GM20431 (cell line): ENCODE results near the gene BCL7C.
"Not testable (repeated sequence)": the region's sequence is repeated elsewhere in the genome, so short reads cannot be mapped to it uniquely, and the experiment has no call there.

Experiments used
- in situ Hi-C: fragments of 300-500 bp; cut with MseI, MboI; formaldehyde crosslinking; loops from one replicate; pipeline ENCODE4 v1.15.0; 2020; ENCODE audit warnings: low sequenced_read_pairs; ENCODE audit not compliant: unreplicated experiment

Gene BCL7C

GRCh38 chr16:30893744-30894539, at the start of gene BCL7C:
Gene BCL7C (minus strand): TSS chr16:30894077. CDS start chr16:30893944, 133 bp downstream.
- in situ Hi-C loops: no loop called here

- in situ Hi-C loops: no loop called here
Observed at GRCh38 chr16:30942426-30942806, 48.5 kb upstream of the BCL7C start.

- in situ Hi-C loops: no loop called here
Observed at GRCh38 chr16:30941600-30942425, 47.9 kb upstream of the BCL7C start.

- in situ Hi-C loops: not testable (repeated sequence)
Observed at GRCh38 chr16:30939571-30939970, 45.7 kb upstream of the BCL7C start.

- in situ Hi-C loops: no loop called here
Observed at GRCh38 chr16:30937692-30938091, 43.8 kb upstream of the BCL7C start.

GRCh38 chr16:30934827-30935557, 41.1 kb upstream of the BCL7C start:
- in situ Hi-C loops: no loop called here

GRCh38 chr16:30931068-30931650, 37.3 kb upstream of the BCL7C start:
- in situ Hi-C loops: no loop called here

GRCh38 chr16:30930160-30930571, 36.3 kb upstream of the BCL7C start:
- in situ Hi-C loops: no loop called here

- in situ Hi-C loops: no loop called here
Observed at GRCh38 chr16:30929167-30929566, 35.3 kb upstream of the BCL7C start.

GRCh38 chr16:30928390-30928789, 34.5 kb upstream of the BCL7C start:
- in situ Hi-C loops: no loop called here

- in situ Hi-C loops: no loop called here
Observed at GRCh38 chr16:30927789-30928378, 34.0 kb upstream of the BCL7C start.

GRCh38 chr16:30926937-30927788, 33.3 kb upstream of the BCL7C start:
- in situ Hi-C loops: no loop called here

GRCh38 chr16:30925995-30926811, 32.3 kb upstream of the BCL7C start:
- in situ Hi-C loops: no loop called here

GRCh38 chr16:30925632-30925987, 31.7 kb upstream of the BCL7C start:
- in situ Hi-C loops: no loop called here

- in situ Hi-C loops: no loop called here
Observed at GRCh38 chr16:30924913-30925631, 31.2 kb upstream of the BCL7C start.

- in situ Hi-C loops: no loop called here
Observed at GRCh38 chr16:30924076-30924912, 30.4 kb upstream of the BCL7C start.

- in situ Hi-C loops: no loop called here
Observed at GRCh38 chr16:30923554-30924075, 29.7 kb upstream of the BCL7C start, which contains the start of gene FBXL19. Gene FBXL19 (plus strand): TSS chr16:30923572. CDS start chr16:30925755, 2,183 bp downstream.
